ENCODE results near the gene NOL9. TPM values are rescaled to one million over a fixed set of nuclear protein-coding genes. Genes with fewer than 3 reads are reported as not detected.

Gene NOL9
- total and polyA plus RNA-seq, 2 donors (not counting 3 experiments of a cell fraction or from before 2014, with no cell fraction given), result 14.1 to 42.9 TPM

- dilution Hi-C loops (cut with MboI; ENCODE audit: extremely low pct_ligation_motif_present, low sequenced_read_pairs), result no loop called here
- H4K20me1 ChIP-seq (replicated peaks; ENCODE audit: control insufficient read depth, extremely low read depth, insufficient read depth, low read length), result no peaks in the 10 kb centered on the region
- no peaks in the 10 kb centered on the region for H3K9me1 ChIP-seq (replicated peaks; ENCODE audit: control insufficient read depth, extremely low read depth, insufficient read depth, low read length)
- DNase-seq (ENCODE audit: low read depth, low spot score), result no peak
- H3K9ac ChIP-seq (replicated peaks; ENCODE audit: extremely low read depth, insufficient read depth, low read length), result no peak overlapping the region
- FAIRE-seq, result no peak
- no peak overlapping the region for H3K4me3 ChIP-seq (replicated peaks in 1 of 3; ENCODE audit: insufficient read depth in 1 of 3, low read depth in 1 of 3, low read length in 3 of 3)
- POLR2A ChIA-PET, result no interaction called here
- H3K4me2 ChIP-seq (ENCODE audit: insufficient read depth, low read length), result peak overlapping the region; percentile 79
- CTCF ChIA-PET, result interaction anchor here (1.0 to 10.9 kb wide), 8 partner anchors 8 to 157 kb away, joined by 3 to 113 read pairs (median 7); no protein-coding TSS in a partner anchor
- BruUV-seq (replicated peaks), result no TSS peak
- no peaks in the 10 kb centered on the region for H3K36me3 ChIP-seq (ENCODE audit: control insufficient read depth in 2 of 2, extremely low read depth in 1 of 2, insufficient read depth in 2 of 2, low read length in 2 of 2)
- H3K27me3 ChIP-seq (ENCODE audit: control insufficient read depth in 2 of 2, insufficient read depth in 2 of 2, low read length in 2 of 2), result no peaks in the 10 kb centered on the region
- H3K79me2 ChIP-seq (ENCODE audit: control insufficient read depth, insufficient read depth, low read length), result peaks cover 8% of the 10 kb centered on the region
- H3K4me1 ChIP-seq (ENCODE audit: control insufficient read depth, extremely low read depth, insufficient read depth, low read length), result peaks cover 45% of the 10 kb centered on the region
- no peak overlapping the region for H3K27ac ChIP-seq (ENCODE audit: insufficient read depth, low read depth, low read length)
- intact Hi-C loops (cut with micrococcal nuclease), result loop anchor here (5.0 kb wide), 1 partner anchor 138 kb away; no protein-coding TSS in a partner anchor
- no peaks in the 10 kb centered on the region for H3K9me3 ChIP-seq (replicated peaks; ENCODE audit: control insufficient read depth, insufficient read depth, low read length)
- TF ChIP-seq POLR2A (IDR thresholded peaks at IDR 0.05; ENCODE audit: low read depth, low read length) (no peak), GATA2 (IDR thresholded peaks at IDR 0.05; ENCODE audit: insufficient read depth, insufficient read length, low read depth, low read length) (no peak), MAX (IDR thresholded peaks at IDR 0.05; ENCODE audit: insufficient read depth, insufficient read length) (no peak), CTCF (IDR thresholded peaks at IDR 0.05; ENCODE audit: extremely low read depth in 1 of 2, insufficient read depth in 1 of 2, low read depth in 1 of 2, low read length in 2 of 2) (no peak), FOS (IDR thresholded peaks at IDR 0.05; ENCODE audit: borderline replicate concordance, insufficient read depth, low read length) (no peak), EZH2 (IDR thresholded peaks at IDR 0.05; ENCODE audit: borderline replicate concordance, low read depth, low read length, severe bottlenecking) (no peak), JUN (IDR thresholded peaks at IDR 0.05; ENCODE audit: borderline replicate concordance, insufficient read depth, insufficient read length, low read depth) (no peak), POLR2AphosphoS5 (IDR thresholded peaks at IDR 0.05; ENCODE audit: insufficient read depth, low read depth, low read length) (no peak), MYC (IDR thresholded peaks at IDR 0.05; ENCODE audit: low read depth, low read length) (no peak)
- H2AFZ ChIP-seq (ENCODE audit: low read depth, low read length), result no peak overlapping the region
Measured at GRCh38 chr1:6489383-6489765, 64.9 kb downstream of the NOL9 start.

Data from endothelial cell of umbilical vein (primary cell).